AG04449 (cell line): ENCODE results near the gene NAA16.

Experiments
- CTCF ChIA-PET: fragments of 350-600 bp; formaldehyde crosslinking; extraction: SDS; loops from one replicate; lab custom pipeline; 2021; ENCODE audit warnings: antibody characterized with exemption; lab: Yijun Ruan, JAX
- POLR2A ChIA-PET: fragments of 400-600, 350-600 bp; formaldehyde crosslinking; extraction: SDS; loops from one replicate; lab custom pipeline; 2020; ENCODE audit warnings: antibody characterized with exemption, inconsistent platforms; lab: Yijun Ruan, JAX
- DNase-seq: peaks from one replicate; pipeline ENCODE4 v3.0.0-alpha.2; 2010; ENCODE audit warnings: low read depth, low spot score
- H3K4me3 ChIP-seq: 2 replicates; pipeline ENCODE4 v1.5.1; 2011; ENCODE audit warnings: low read depth, mild to moderate bottlenecking, control low read depth, low read length
- CTCF ChIP-seq: IDR thresholded peaks from one replicate; pipeline ENCODE4 v1.5.1; 2011; ENCODE audit warnings: mild to moderate bottlenecking, moderate library complexity, low read length, control low read depth, inconsistent platforms; ENCODE audit not compliant: insufficient read depth; ENCODE audit errors: missing control alignments

NAA16 gene

GRCh38 chr13:41356786-41357185, 45.7 kb downstream of the NAA16 start:
- CTCF ChIA-PET = interaction anchor here (0.5 to 0.8 kb wide), 3 partner anchors 10 to 294 kb away, joined by 3 read pairs; no protein-coding TSS in a partner anchor
- TF ChIP-seq CTCF = no peak
- POLR2A ChIA-PET = no interaction called here
- no peak for DNase-seq
- no peak overlapping the region for H3K4me3 ChIP-seq

GRCh38 chr13:41361491-41361890, 50.4 kb downstream of the NAA16 start:
- no peak for DNase-seq
- ChIA-PET CTCF (interaction anchor here (1.1 to 1.3 kb wide), 3 partner anchors 9 to 291 kb away, joined by 3 to 6 read pairs (median 3); no protein-coding TSS in a partner anchor), POLR2A (interaction anchor here (0.8 kb wide), 1 partner anchor 167 kb away, joined by 3 read pairs; the partner anchor contains the start of gene KBTBD7)
- no peak for TF ChIP-seq CTCF
- H3K4me3 ChIP-seq = no peak overlapping the region

- no peak for TF ChIP-seq CTCF
- H3K4me3 ChIP-seq = no peak overlapping the region
- ChIA-PET CTCF (interaction anchor here (0.9 to 3.2 kb wide), 4 partner anchors 10 to 21 kb away, joined by 3 to 12 read pairs (median 8); no protein-coding TSS in a partner anchor), POLR2A (no interaction called here)
- no peak for DNase-seq
Measured at GRCh38 chr13:41364043-41364442, 53.0 kb downstream of the NAA16 start.

GRCh38 chr13:41365631-41366030, 54.6 kb downstream of the NAA16 start:
- ChIA-PET POLR2A (interaction anchor here (0.6 kb wide), 1 partner anchor 10 kb away, joined by 3 read pairs; no protein-coding TSS in a partner anchor), CTCF (interaction anchor here (2.2 to 3.2 kb wide), 3 partner anchors 12 to 19 kb away, joined by 6 to 12 read pairs (median 12); no protein-coding TSS in a partner anchor)
- TF ChIP-seq CTCF = no peak
- no peak overlapping the region for H3K4me3 ChIP-seq
- peak; percentile 21 for DNase-seq

GRCh38 chr13:41370736-41371135, 59.7 kb downstream of the NAA16 start:
- ChIA-PET CTCF (interaction anchor here (1.1 kb wide), 1 partner anchor 9 kb away, joined by 3 read pairs; no protein-coding TSS in a partner anchor), POLR2A (interaction anchor here (0.6 kb wide), 1 partner anchor 18 kb away, joined by 3 read pairs; no protein-coding TSS in a partner anchor)
- no peak overlapping the region for H3K4me3 ChIP-seq
- TF ChIP-seq CTCF = no peak
- DNase-seq = no peak

- no peak for DNase-seq
- ChIA-PET POLR2A (no interaction called here), CTCF (no interaction called here)
- H3K4me3 ChIP-seq = no peak overlapping the region
- TF ChIP-seq CTCF = no peak
Measured at GRCh38 chr13:41377446-41377845, 66.4 kb downstream of the NAA16 start.
